GM20000 (cell line): ENCODE measurements around the gene GPRC5A.

ENCODE experiments used
- DNase-seq: peaks from one replicate; pipeline ENCODE4 v3.0.0; 2012; ENCODE audit warnings: low spot score
- CTCF ChIP-seq: IDR thresholded peaks from 2 replicates; pipeline ENCODE4 v1.5.1; 2012; ENCODE audit warnings: mild to moderate bottlenecking, control low read depth; ENCODE audit errors: extremely low read depth, missing control alignments

GPRC5A gene

GRCh38 chr12:12946686-12947355 is 55.5 kb downstream of the GPRC5A start:
- TF ChIP-seq CTCF: no peak
- no peak for DNase-seq

- no peak for DNase-seq
- no peak for TF ChIP-seq CTCF
Observed at GRCh38 chr12:12947902-12948301, 56.5 kb downstream of the GPRC5A start.

GRCh38 chr12:12951504-12951903 is 60.1 kb downstream of the GPRC5A start:
- no peak for TF ChIP-seq CTCF
- DNase-seq: no peak

- TF ChIP-seq CTCF: no peak
- no peak for DNase-seq
Observed at GRCh38 chr12:12952036-12952435, 60.7 kb downstream of the GPRC5A start, which contains the start of gene GPRC5D. TSS of gene GPRC5D (minus strand) at chr12:12952170. CDS start at chr12:12950384, 1,786 bp downstream.

GRCh38 chr12:12954356-12954755 is 63.0 kb downstream of the GPRC5A start:
- no peak for TF ChIP-seq CTCF
- no peak for DNase-seq

- no peak for TF ChIP-seq CTCF
- DNase-seq: no peak
Observed at GRCh38 chr12:12954878-12955625, 63.7 kb downstream of the GPRC5A start.

GRCh38 chr12:12958886-12959285 is 67.5 kb downstream of the GPRC5A start:
- no peak for TF ChIP-seq CTCF
- no peak for DNase-seq
